Tibial artery (tissue), 4 donors: ENCODE results near the gene PXT1.
A peak's percentile ranks its signal among the peaks of the same experiment; 100 is the strongest.

Experiments
- DNase-seq, 2 donors: peaks; one replicate each; pipeline ENCODE4 v3.0.0-alpha.2; 2019
- H3K27ac ChIP-seq, 2 donors: fragments of 200-600 bp; sonication (generic) in 1 of 2; 1 replicate in 1 of 2; 2 replicates in 1 of 2; pipeline ENCODE4 v1.5.1; 2018 to 2019; ENCODE audit warnings: mild to moderate bottlenecking in 1 of 2
- H3K27me3 ChIP-seq, 2 donors: fragments of 200-600 bp; sonication (generic) in 1 of 2; one replicate each; pipeline versions ENCODE4 v1.5.1 to v1.6.0; 2016 to 2019
- H3K36me3 ChIP-seq, 3 donors: fragments of 200-600 bp; sonication (generic) in 2 of 3; one replicate each; pipeline ENCODE4 v1.5.1; 2016 to 2019; ENCODE audit warnings: mild to moderate bottlenecking in 2 of 3
- H3K4me1 ChIP-seq, 4 donors: fragments of 200-600 bp; sonication (generic) in 2 of 4; 1 replicate in 3 of 4; 2 replicates in 1 of 4; pipeline ENCODE4 v1.5.1; 2016 to 2019
- H3K4me3 ChIP-seq, 2 donors: fragments of 200-600 bp; sonication (generic) in 1 of 2; 1 replicate in 1 of 2; 2 replicates in 1 of 2; pipeline ENCODE4 v1.5.1; 2018 to 2019; ENCODE audit warnings: mild to moderate bottlenecking in 2 of 2
- H3K9me3 ChIP-seq, 3 donors: fragments of 200-600 bp; sonication (generic) in 1 of 3; one replicate each; pipeline ENCODE4 v1.5.1; 2016 to 2019
- intact Hi-C: fragments of 100-400 bp; cut with DNase I; formaldehyde crosslinking; loops from one replicate; pipeline ENCODE4 v1.15.0; 2023; ENCODE audit warnings: low total_unique reads
- TF ChIP-seq, protein P1 (sequence below), 2 experiments: fragments of 200-600 bp in 1 of 2; fragments of 450-650 bp in 1 of 2; IDR thresholded peaks; one replicate each; pipeline ENCODE4 v1.5.1; 2017 to 2019; ENCODE audit warnings: antibody characterized with exemption in 2 of 2, mild to moderate bottlenecking in 1 of 2, moderate library complexity in 1 of 2

Gene PXT1

DNA sequence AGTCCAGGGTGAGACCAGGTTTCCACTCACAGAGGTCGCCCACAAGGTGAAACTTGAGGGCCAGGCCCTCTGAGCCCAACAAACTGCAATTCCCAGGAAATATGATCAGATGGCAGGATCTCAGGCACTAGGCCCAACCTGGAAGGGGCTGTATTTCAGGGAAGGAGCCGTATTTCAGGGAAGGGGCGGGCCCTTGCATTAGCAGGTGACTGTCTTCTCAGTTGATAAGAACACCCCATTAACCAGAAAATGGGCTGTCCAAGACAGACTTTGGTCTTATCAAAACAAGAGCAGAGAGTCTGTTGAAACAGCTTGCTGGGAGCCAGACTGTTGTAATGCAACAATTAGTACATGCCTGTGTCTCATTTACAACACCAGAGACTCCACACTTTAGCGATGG, 95.0 kb downstream of the PXT1 start:
- Histone ChIP-seq H3K9me3 (no peaks in the 10 kb centered on the region), H3K27ac (no peak overlapping the region), H3K4me1 (peaks cover 0 to 24% (median 0%) of the 10 kb centered on the region in 4 donors), H3K4me3 (no peak overlapping the region), H3K27me3 (no peaks in the 10 kb centered on the region), H3K36me3 (no peaks in the 10 kb centered on the region)
- no peak for DNase-seq
- TF ChIP-seq, protein P1, sequence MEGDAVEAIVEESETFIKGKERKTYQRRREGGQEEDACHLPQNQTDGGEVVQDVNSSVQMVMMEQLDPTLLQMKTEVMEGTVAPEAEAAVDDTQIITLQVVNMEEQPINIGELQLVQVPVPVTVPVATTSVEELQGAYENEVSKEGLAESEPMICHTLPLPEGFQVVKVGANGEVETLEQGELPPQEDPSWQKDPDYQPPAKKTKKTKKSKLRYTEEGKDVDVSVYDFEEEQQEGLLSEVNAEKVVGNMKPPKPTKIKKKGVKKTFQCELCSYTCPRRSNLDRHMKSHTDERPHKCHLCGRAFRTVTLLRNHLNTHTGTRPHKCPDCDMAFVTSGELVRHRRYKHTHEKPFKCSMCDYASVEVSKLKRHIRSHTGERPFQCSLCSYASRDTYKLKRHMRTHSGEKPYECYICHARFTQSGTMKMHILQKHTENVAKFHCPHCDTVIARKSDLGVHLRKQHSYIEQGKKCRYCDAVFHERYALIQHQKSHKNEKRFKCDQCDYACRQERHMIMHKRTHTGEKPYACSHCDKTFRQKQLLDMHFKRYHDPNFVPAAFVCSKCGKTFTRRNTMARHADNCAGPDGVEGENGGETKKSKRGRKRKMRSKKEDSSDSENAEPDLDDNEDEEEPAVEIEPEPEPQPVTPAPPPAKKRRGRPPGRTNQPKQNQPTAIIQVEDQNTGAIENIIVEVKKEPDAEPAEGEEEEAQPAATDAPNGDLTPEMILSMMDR (IDR thresholded peaks at IDR 0.05): no peak
- intact Hi-C loops: no loop called here

DNA sequence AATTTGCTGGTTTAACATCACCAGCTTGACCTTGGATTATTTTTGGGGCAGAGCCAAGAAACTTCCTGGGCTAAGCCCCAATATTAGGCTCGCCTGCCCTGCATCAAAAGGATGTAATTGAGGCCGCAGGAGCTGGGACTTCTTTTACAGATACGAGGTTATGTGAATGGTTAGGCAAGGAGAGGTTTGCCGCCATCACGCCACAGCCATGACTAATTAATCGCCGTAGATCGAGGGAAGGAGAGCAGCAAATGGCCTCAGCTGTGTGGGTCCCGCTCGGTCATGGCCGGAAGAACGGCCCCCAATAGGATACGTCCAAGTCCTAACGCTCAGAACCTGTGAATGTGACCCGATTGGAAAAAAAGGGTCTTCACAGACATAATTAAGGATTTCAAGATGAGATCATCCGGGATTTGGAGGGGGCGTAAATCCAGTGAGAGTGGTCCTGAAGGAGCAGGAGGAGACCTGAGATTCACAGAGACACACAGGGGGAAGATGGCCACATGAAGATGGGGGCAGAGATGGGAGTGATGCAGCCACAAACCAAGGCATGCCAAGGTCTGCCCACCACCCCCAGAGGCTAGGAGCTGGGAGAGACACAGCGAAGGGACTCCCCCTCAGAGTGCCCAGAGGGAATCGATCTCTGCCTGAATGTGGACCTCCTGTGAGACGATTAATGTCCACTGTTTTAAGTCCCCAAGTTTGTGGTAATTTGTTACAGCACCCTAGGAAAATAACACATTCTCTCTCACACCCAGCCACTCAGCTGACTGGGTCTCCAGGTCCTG, 96.0 kb downstream of the PXT1 start:
- Histone ChIP-seq H3K9me3 (no peaks in the 10 kb centered on the region), H3K4me3 (no peak overlapping the region), H3K36me3 (no peaks in the 10 kb centered on the region), H3K27me3 (no peaks in the 10 kb centered on the region), H3K4me1 (peaks cover 0 to 24% (median 0%) of the 10 kb centered on the region in 4 donors), H3K27ac (no peak overlapping the region)
- TF ChIP-seq, protein P1 (IDR thresholded peaks at IDR 0.05): no peak
- intact Hi-C loops: no loop called here
- no peak for DNase-seq

DNA sequence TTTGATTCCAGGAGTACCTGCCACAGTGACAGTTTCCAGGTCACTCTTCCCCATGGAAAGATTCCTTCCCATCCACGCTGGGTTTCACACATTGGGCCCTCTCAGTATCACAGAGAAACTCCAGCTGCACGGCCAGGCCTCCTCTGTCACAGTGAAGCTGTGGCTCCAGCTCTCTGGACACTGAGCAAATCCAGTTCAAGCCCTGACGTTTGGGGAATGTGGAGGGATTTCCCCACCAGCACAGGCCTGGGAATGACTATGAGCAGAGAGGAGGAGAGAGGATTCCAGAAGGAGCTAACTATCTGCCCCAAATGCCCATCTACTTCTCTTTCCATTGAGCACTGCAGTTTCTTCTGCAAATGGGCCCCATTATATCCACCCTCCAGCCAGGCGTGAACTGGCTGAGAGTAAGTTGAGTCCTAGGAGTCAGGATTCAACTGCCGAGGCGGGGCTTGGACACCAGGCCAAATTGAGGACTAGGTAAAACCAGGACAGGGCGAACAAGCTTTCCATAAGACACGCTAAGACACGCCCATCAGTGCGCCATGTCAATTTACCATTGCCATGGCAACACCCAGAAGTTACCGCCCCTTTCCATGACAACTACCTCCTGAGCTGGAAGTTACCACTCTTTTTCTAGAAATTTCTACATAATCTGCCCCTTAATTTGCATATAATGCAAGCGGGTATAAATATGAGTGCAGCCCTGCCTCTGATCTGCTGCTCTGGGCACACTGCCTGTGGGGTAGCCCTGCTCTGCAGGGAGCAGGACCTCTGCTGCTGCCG, 96.8 kb downstream of the PXT1 start:
- Histone ChIP-seq H3K27ac (no peak overlapping the region), H3K36me3 (no peaks in the 10 kb centered on the region), H3K4me3 (no peak overlapping the region), H3K4me1 (peaks cover 0 to 25% (median 3%) of the 10 kb centered on the region in 4 donors), H3K9me3 (no peaks in the 10 kb centered on the region), H3K27me3 (no peaks in the 10 kb centered on the region)
- TF ChIP-seq, protein P1 (IDR thresholded peaks at IDR 0.05): no peak
- DNase-seq: no peak
- intact Hi-C loops: no loop called here

DNA sequence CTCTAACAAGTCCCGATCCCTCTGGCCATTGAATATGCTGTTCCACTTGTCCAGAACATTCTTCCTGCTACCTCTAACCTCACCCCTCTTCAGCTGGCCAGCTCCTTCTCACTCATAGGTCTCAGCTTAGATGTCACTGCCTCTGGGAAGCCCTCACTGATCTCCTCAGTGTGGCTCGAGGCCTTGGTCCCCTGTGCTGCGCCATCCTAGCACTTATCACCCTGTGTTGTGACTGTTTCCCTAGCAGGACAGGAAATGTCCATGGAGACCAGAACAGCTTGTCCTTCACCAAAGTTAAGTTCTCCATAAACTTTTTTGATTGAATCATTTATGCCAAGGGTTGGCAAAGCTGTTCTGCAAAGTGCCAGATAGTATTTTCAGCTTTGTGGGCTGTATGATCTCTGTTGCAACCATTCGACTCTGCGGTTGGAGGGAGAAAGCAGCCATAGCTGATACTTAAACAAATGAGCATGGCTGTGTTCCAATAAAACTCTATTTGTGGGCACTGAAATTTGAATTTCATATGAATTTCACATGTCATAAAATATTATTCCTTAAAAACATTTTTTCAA, 99.5 kb downstream of the PXT1 start:
- intact Hi-C loops: no loop called here

More for the DNA sequence above, 99.5 kb downstream of the PXT1 start:
- no peak for DNase-seq
- Histone ChIP-seq H3K27ac (peak overlapping the region; percentile 38 to 56), H3K9me3 (no peaks in the 10 kb centered on the region), H3K4me1 (peaks cover 0 to 23% (median 5%) of the 10 kb centered on the region in 4 donors), H3K27me3 (no peaks in the 10 kb centered on the region), H3K4me3 (no peak overlapping the region), H3K36me3 (no peaks in the 10 kb centered on the region)
- TF ChIP-seq, protein P1 (IDR thresholded peaks at IDR 0.05): no peak
